NCI-H1436 (cell line): ENCODE data around the gene C1QTNF1.
A peak's percentile ranks its signal among the peaks of the same experiment; 100 is the strongest.

ENCODE experiments used
- DNase-seq: peaks from one replicate; lab custom pipeline; 2025; lab: John Stamatoyannopoulos, UW

C1QTNF1 gene

DNA sequence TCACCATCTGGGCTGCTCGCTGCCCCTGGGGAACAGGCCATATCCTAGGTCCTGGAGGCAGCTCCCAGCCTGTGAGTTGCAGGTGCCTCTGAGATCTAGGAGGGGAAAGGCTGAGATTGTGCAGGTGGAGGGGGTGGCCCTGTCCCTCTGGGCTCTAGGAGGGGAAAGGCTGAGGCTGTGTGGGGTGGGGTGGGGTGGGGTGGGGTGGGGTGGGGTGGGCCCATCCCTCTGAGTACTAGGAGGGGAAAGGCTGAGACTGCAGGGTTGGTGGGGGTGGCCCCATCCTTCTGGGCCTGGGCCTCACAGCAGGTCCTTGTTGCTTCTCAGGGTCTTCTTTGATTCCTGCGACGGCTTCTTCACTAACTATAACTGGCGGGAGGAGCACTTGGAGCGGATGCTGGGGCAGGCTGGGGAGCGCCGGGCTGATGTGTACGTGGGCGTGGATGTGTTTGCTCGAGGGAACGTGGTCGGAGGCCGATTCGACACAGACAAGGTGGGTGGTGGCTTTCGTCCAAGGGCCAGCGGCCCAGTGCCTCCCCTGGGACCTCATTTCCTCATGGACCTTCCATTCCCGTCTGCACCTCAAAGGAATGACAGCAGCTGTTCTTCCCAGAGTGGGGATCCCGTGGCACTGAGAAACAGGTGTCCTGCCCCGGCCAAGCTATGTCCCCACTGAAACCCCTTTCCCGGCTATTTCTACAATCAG is 57.8 kb downstream of the C1QTNF1 start:
- DNase-seq = no peak

DNA sequence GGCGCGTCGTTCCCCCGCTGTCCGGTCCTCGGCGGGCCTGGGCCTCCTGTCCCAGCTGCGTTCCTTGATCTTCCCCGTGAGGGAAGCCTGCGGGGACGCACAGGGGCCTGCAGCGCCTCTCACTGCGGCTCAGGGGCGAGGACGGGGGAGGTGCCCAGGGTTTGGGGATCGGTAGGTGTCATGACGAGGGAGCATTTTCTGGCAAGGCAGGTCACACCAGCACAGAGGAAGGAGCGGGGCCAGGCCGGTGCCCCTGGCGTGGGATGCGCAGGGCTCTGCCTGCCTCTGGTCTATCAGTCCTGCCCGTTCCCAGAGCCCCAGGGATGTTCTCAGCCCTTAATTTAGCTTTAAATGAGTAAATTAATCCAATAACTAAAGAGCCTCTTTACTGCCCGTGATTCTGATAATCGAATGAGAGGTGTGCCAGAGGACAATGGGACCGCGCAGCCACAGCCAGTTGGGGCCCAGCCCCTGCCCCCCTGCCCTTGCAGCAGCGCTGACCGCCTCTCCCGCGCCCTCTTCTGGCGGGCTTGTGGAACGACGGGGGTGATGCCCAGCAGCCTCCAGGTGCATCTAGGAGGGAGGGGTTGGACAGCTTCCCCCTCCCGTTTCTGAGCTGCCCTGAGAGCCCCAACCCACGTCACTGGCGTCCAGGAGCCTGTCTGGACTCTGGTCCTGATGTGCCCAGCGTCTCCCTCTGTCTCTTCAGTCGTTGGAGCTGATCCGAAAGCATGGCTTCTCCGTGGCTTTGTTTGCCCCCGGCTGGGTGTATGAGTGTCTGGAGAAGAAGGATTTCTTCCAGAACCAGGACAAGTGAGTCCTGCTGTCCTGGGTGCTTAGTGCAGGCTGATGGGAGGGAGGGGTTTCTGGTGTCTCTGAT is 58.6 kb downstream of the C1QTNF1 start:
- DNase-seq = peak; percentile 46

DNA sequence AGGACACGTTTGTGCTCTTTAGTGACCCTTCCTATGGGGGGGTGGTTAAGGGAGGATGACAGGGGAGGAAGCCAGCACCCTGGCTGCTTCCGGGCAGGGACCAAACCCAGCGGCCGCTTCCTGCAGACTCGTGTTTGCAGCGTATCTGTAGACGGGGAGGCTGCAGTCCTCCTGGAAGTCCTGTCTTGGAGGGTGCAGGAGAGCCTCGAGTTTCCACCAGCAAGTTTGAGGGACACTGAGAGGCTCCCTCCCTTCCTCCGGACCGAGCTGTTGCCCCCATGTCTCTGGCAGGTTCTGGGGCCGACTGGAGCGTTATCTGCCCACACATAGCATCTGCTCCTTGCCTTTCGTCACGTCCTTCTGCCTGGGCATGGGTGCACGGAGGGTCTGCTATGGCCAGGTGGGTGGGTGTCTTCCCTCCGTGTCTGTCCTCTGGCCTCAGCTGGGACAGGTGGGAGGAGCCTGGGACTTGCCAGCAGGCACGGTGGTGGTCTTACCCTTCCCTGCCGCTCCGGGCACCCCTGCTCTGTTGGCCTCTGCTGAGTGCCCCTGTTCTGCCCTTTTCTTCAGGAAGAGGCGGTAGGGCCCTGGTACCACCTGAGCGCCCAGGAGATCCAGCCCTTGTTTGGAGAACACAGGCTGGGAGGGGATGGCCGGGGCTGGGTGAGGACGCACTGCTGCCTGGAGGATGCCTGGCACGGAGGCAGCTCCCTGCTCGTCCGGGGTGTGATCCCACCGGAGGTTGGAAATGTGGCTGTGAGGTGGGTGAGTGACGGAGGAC is 59.4 kb downstream of the C1QTNF1 start:
- no peak for DNase-seq

DNA sequence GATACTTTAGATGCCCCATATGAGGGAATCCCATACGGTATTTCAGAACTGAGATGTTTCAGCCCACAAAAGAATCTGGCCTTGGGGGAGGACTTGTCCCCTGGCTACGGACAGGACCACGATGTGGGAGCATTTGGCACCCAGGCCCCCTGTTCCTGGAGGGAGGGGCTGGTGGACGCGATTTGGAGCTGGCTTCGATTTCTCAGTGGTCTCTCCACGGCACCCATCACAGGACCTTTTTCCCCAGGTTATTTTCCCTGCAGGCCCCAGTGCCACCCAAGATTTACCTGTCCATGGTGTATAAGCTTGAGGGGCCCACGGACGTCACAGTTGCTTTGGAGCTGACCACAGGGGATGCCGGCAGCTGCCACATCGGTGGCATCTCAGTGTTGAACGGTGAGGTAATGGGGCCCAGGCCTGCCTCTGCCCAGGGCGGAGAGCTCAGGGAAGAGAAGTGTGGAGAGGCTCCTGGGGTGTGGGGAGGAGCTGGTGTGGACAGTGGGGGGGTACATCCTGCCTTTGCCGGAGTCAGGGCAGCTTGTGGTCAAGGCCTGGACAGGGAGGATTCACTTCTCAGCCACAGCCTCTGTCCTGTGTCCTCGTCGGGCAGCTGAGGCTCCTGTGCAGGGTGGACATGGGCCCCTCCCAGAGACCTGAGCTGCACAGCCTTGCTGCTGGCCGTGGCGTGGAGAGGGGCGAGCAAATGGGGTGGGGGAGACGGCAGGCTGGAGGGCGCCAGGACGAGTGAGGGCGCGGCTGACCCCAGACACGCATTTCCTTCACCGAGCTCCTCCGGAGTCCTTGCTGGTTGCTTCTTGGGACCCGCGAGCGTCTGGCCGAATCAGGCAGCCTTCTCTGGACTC is 60.6 kb downstream of the C1QTNF1 start:
- no peak for DNase-seq

DNA sequence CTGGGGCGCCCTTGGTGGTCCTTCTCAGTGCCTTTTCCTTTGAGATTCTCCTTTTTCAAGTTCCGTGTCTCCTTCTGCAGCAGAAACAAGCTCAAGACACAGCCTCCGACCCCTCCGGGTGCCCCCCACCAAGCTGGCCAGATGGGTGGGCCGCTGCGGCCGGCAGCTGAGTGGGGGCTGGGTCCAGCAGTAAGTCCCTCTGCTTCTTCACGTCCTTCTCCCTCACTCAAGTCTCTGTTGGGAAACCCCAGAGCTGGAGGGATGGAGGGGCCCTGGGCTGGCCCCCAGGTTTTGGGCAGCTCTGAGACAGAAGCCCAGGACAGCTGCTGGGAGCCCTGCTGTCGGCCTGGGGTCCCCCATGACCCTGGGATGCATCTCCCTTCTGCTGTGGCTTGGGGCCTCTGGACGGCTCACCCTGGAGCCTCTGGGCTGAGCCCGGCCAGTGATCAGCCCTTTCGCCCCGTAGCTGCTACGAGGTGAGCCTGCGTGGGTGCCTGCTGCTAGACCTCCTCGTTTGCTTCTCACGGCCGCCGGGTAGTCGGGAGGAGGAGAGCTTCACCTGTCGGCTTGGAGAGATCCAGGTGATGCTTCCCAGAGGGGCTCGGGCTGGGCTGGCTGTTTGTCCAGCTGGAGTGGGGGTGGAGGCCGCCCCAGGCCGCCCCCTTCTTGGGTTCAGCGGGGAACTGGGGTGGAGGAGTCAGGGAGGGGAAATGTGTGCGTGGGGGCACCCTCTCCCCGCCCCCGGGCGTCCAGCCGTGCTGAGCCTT is 61.4 kb downstream of the C1QTNF1 start:
- DNase-seq = no peak

DNA sequence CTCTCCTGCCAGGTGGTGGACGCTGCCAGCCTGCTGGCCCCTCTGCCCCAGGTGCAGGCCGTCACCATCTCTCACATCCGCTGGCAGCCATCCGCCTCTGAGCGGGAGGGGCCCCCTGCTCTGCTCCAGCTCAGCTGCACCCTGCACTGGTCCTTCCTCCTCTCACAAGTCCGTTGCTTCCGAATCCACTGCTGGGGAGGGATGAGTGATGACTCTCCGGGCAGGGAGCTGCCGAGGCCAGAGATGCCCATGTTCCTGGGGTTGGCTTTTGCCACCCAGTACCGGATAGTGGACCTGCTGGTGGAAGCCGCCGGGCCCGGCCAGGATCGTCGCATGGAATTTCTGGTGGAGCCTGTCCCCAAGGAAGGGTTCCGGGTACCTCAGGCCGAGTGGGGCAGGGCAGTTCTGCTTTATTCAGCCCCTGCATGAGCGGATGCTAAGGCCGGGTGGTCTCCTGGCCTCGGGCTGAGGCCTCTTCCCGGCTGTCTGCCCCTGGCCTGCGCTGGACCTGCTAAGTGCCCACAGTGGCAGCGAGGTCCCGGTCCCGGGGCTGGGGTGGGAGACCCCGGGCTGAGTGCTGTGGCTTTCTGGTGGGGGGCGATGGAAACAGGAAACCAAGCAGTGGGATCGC is 62.1 kb downstream of the C1QTNF1 start:
- DNase-seq = no peak

DNA sequence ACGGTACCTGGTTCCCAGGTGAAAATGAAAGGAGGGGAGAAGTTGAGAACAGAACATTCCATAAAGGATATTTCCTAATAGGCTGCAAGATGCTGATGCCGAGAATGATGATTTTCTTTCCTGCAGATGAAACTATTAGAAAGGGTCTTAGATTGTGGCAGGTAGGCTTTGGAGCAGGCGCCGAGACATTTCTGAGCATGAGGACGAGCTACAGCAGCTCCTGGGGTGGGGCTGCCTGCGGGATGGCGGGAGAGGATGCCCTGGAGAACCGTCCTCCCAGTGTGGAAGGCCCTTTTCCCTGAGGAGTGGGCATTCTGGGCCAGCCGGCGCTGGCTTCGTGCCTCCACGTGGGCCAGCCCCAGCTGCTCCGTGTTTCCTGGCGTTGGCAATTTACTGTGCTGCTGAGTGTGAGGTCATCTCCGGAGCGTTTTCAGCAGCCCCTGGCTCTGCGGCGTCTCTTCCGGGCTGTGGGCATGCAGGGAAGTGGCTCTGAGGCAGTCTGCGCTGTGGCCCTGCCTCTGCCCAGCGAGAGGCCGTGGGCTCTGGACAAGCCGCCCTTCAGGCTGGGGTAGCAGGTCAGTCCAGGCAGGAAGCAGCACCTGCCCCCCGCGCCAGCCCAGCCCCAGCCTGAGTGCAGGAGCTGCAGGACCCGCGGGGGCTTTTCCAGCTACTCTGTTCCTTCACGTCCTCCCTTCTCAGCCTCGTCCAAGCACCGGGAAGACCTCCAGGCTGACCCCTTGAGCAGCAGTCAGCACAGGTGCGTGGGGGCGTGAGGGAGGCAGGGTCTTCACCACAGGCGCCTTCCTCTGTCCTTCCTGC is 62.8 kb downstream of the C1QTNF1 start:
- DNase-seq = no peak

DNA sequence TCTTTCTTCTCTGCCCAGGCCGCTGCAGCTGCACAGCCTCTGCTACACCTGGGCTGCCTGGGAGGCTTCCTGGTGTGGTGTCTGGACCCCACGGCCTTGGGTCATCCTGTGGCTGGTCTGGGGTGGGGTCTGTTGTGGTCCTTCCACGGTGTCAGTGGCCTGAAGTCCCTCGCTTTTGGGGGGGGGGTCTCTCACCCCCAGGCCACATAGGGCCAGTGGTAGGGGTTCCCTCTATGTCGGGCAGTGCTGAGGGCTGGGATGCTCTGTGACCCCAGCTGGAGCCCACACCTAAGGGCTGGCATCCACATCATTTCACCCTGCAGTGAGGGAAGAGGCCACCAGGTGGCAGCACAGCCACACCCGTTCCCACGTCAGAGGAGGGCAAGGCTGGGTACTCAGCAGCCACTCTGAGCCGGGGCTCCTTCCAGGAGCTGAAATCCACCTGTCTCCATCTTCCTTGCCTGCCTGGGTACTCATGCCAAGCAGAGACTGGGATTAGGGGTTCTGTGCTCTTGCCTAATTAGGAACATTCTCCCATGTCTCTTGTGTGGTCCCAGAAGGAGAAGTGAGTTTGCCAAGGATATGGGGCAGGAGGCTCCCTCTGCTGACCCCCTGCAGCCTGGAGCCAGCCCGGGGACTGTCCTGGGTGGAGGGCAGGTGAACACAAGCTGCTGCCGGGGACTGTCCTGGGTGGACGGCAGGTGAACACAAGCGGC is 63.6 kb downstream of the C1QTNF1 start:
- peak; percentile 72 for DNase-seq

DNA sequence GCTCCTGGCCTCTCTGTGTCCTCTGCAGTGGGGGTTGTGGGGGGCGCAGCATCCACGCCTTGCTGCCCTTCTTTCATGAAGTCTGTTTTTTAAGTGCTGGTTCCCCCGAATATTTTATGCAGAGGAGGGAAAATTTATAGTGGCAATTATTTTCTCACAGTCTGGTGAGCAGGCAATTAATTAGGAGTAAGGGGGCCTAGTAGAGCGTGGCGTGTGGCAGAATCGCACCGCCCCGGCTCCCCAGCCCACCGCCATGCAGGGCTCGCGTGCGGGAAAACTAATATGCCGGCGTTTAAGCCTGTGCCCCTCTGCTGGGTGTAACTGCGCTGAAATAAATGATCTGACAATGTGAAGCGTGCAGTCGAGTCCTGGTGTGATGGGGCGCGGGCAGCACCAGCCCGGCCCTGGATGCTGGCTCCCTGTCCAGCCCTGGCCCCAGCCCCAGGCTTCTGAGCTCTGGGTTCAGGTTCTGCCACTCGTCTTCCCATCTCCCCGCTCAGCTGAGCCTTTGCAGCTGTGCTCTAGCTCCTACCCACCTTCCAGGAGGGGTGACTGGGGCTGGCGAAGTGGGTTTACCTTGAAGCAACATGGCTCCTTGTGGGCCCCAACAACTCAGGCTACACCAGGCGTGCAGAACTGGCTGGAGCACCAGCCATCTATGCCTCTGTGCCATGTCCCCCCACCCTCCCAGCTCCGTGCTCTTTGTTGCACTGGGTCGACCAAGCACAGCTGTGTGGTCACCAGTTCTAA is 64.5 kb downstream of the C1QTNF1 start:
- DNase-seq = no peak

DNA sequence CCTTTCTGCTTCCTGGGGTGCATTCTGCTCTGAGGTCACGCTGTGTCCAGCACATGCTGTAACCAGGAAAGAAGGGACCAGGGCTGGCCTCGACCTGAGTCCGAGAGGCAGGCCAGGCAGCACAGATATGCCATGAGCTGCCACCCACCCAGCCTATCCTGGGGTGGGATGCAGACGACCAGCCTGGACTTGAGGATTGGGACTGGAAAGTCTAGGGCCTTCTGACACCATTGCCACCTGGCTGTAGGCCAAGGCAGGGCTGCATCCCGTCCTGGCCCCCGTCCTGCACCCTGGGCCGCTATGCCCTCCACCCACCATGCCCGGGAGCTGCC is 65.0 kb downstream of the C1QTNF1 start:
- DNase-seq = no peak

DNA sequence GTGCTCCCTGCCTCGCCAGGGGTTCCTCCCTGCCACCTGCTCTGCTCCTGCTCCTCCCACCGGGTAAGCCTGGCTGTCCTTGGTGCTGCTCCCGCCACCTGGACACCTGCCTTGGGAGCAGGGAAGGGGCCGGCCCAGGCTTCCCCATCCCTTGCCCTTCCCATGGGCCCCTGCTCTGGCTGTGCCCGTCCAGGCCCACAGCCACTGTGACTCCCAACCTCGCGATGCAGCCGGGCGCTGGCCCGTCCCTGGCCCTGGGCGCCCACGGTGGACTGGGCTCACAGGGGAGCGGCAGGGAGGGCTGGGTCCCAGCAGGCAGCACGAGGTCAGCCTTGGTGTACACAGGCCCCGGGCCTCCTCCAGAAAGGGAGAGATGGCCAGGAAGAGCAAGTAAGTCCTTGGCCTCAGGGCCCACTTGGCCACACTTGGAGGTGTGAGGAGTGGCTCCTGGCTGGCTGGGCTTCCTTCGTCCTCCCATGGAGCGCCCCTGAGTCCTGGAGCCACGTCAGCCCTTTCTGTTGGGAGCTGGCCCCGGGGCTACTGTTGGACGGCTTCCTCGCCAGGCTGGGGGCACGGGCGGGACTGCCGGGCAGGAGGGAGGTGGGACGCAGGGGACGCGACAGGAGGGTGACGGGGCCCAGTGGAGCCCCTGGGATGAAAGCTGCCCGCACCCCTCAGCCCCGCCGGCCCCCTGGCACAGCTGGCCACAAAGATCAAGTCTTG is 65.9 kb downstream of the C1QTNF1 start:
- no peak for DNase-seq

DNA sequence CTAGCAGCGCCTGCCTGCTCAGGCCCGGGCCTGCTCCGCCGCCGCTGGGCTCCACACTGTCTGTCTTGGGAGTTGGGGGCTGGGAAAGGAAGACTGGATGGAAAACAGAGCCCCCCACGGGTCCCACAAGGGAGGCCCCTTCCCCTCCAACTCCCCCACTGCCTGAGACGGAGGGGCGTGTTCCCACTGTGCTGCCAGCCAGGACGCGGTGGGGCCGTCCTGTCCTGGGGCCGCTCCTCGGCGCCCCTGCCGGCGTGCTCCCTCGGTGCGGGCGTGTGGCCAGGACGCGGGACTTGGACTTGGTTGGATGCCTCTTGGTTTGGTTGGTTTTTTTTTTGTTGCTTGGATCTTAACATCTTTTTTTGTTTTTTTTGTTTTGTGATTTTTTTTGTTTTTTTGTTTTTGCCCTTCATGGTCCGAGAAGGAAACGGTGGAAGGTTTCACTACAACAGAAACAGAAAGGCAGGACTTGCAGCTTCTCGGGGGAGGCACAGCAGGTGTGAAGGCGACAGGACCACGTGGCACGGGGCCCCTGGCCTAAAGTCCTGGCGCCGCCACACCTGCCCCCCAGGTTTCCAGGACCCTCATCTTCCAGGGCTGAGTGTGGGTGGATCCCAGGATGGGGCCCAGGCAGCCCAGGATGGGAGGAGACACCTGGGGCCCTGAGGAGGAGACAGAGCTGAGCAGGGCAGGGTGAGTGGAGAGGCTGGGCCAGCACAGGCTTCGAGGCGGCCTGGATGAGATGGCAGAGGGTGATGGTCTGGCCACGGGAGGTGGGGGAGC is 66.7 kb downstream of the C1QTNF1 start:
- no peak for DNase-seq

DNA sequence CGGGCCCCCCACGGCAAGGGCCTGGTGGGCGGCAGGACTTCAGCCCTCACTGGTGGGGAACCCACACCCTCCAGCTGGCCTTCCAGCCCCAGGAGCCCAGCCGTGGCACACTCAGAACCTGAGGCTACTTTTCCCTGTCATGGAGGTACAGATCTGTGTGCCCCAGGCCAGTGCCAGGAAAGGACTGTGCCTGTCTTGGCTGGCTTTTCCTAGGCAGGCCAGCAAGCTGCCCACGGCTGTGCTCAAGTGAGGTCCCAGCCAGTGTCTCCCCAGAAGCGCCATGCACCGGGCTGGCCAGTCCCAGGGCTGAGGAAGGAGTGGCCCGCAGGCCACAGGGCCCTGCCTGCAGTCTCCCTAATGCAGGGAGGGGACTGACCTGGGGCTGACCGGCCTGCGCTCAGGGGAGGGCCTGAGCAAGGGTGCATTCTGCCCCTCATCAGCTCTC is 67.3 kb downstream of the C1QTNF1 start:
- no peak for DNase-seq

DNA sequence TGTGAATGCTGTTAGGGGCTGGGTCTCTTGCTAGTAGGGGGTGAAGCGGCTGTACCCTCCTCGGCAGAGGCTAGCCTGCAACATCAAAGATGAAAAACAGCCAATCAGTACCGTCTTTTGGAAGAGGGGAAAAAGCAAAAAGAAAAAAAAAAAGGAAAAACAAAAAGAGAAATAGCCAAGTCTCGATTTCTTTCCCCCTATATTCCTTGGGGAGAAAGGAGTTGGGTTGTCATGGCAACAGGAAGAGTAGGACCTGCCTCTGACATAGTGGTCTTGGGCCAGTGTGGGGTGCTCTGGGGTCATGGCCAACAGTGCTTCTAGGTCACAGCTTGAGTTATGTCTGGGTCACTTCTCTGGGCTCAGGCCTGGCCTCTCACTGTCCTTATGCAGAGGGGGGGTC is 68.6 kb downstream of the C1QTNF1 start:
- no peak for DNase-seq

DNA sequence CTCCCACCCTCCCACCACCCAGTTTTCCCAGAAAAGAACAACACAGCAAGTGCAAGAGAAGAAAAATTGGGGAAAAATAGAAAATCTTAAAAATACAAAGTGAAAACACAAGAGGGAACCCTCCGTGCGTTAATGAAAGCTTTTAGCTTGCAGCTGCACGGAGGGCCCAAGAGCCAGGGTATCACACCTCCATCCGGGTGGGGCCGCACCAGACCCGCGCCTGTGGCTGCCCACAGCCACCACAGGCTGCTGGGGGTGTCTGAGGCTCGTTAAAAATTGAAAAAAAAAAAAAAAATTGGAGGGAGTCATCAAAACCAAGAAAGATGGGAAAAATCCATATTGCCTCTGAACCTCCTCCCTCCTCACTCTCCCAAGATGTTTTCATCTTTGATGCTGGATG is 69.3 kb downstream of the C1QTNF1 start:
- no peak for DNase-seq

DNA sequence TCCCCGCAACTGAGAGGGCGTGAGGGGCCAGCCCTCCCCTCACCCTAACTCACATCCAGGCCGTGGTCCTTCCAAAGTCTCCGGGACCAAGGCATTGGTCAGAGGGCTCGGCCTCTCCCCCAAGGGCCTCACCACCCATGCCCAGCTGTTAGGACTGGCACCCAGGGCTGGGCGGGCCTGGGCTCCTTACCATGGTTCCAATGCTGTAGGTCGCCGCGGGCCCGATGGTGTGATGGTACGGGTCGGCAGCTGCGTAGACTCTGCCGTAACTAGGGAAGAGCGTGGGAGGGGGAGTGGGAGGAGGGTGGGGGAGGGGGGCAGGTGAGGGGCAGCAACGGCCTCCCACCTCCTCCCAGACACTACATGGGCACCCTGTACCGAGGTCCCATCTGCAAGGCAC is 70.3 kb downstream of the C1QTNF1 start:
- no peak for DNase-seq
